HEK293T (cell line): ENCODE results near the gene ZNF497.

Source experiments
- BHLHE40 ChIP-seq: fragments of 450-650 bp; IDR thresholded peaks from 2 replicates; pipeline ENCODE4 v1.6.1; 2016; ENCODE audit warnings: mild to moderate bottlenecking, moderate library complexity, borderline replicate concordance
- FOXA1 ChIP-seq: fragments of 450-650 bp; IDR thresholded peaks from 2 replicates; pipeline ENCODE4 v1.6.1; 2016; ENCODE audit warnings: mild to moderate bottlenecking
- FOXK2 ChIP-seq: fragments of 450-650 bp; IDR thresholded peaks from 2 replicates; pipeline ENCODE4 v1.6.1; 2016; ENCODE audit warnings: mild to moderate bottlenecking
- PKNOX1 ChIP-seq: fragments of 450-650 bp; IDR thresholded peaks from 2 replicates; pipeline ENCODE4 v1.6.1; 2016
- SP1 ChIP-seq: fragments of 450-650 bp; IDR thresholded peaks from 2 replicates; pipeline ENCODE4 v1.6.1; 2017
- TARDBP ChIP-seq: fragments of 450-650 bp; IDR thresholded peaks from 2 replicates; pipeline ENCODE4 v1.6.1; 2016

- TF ChIP-seq TARDBP (no peak), FOXA1 (no peak), PKNOX1 (no peak), SP1 (no peak), BHLHE40 (no peak), FOXK2 (no peak)
Measured at GRCh38 chr19:58356766-58357480, 5.6 kb downstream of the ZNF497 start.
